ENCODE results near the gene MACROD2.

- TF ChIP-seq, protein P1, sequence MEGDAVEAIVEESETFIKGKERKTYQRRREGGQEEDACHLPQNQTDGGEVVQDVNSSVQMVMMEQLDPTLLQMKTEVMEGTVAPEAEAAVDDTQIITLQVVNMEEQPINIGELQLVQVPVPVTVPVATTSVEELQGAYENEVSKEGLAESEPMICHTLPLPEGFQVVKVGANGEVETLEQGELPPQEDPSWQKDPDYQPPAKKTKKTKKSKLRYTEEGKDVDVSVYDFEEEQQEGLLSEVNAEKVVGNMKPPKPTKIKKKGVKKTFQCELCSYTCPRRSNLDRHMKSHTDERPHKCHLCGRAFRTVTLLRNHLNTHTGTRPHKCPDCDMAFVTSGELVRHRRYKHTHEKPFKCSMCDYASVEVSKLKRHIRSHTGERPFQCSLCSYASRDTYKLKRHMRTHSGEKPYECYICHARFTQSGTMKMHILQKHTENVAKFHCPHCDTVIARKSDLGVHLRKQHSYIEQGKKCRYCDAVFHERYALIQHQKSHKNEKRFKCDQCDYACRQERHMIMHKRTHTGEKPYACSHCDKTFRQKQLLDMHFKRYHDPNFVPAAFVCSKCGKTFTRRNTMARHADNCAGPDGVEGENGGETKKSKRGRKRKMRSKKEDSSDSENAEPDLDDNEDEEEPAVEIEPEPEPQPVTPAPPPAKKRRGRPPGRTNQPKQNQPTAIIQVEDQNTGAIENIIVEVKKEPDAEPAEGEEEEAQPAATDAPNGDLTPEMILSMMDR (IDR thresholded peaks at IDR 0.05) = no peak
- TF ChIP-seq POLR2A (IDR thresholded peaks at IDR 0.05) = no peak
Observed at GRCh38 chr20:15154070-15154469, 1158.8 kb downstream of the MACROD2 start.

Data from uterus (tissue), 2 donors.